Stimulated activated CD8-positive, alpha-beta memory T cell treated with anti-CD3 and anti-CD28 coated beads, Interleukin-4, amount 100 ng/mL, for 4 hours (primary cell): Measurements from ENCODE around the gene TRIM8.

ENCODE experiments used
- DNase-seq, 2 donors: peaks; one replicate each; pipeline ENCODE4 v3.0.0-alpha.2; 2020; ENCODE audit warnings: low read depth in 2 of 2, low spot score in 1 of 2

Gene TRIM8

GRCh38 chr10:102632394-102633111 lies 11.7 kb upstream of the TRIM8 start:
- no peak for DNase-seq

- DNase-seq: no peak
These were observed 11.0 kb upstream of the TRIM8 start for GRCh38 chr10:102633287-102633686.

GRCh38 chr10:102633848-102634247 lies 10.4 kb upstream of the TRIM8 start:
- no peak for DNase-seq

GRCh38 chr10:102634686-102635085 lies 9.6 kb upstream of the TRIM8 start:
- DNase-seq: no peak

- no peak for DNase-seq
These were observed 8.9 kb upstream of the TRIM8 start for GRCh38 chr10:102635377-102635776.

- DNase-seq: no peak
These were observed 4.7 kb upstream of the TRIM8 start for GRCh38 chr10:102639537-102639936.

GRCh38 chr10:102641402-102641801 lies 2.9 kb upstream of the TRIM8 start:
- DNase-seq: no peak

- peak; percentile 93 to 98 for DNase-seq
These were observed 2.2 kb upstream of the TRIM8 start for GRCh38 chr10:102641880-102642735.

GRCh38 chr10:102642736-102643335 lies 1.4 kb upstream of the TRIM8 start:
- no peak for DNase-seq

- no peak for DNase-seq
These were observed 778 bp upstream of the TRIM8 start for GRCh38 chr10:102643336-102644065.

- DNase-seq: peak in 1 of 2 donors; percentile 60
These were observed 538 bp downstream of the TRIM8 start for GRCh38 chr10:102644646-102645387.

- DNase-seq: no peak
These were observed 1.1 kb downstream of the TRIM8 start for GRCh38 chr10:102645388-102645740.

GRCh38 chr10:102645741-102646609 lies 1.7 kb downstream of the TRIM8 start:
- DNase-seq: peak; percentile 49 to 60

GRCh38 chr10:102646610-102647442 lies 2.5 kb downstream of the TRIM8 start:
- no peak for DNase-seq

- no peak for DNase-seq
These were observed 3.4 kb downstream of the TRIM8 start for GRCh38 chr10:102647443-102648268.

- no peak for DNase-seq
These were observed 4.1 kb downstream of the TRIM8 start for GRCh38 chr10:102648269-102648888.
